RWPE1 (cell line): ENCODE results near the gene CHERP.
A peak's percentile ranks its signal among the peaks of the same experiment; 100 is the strongest.

Source experiments
- CTCF ChIA-PET: fragments of 350-600 bp; sonication (Branson Sonifier 250); formaldehyde crosslinking; extraction: SDS; loops from one replicate; lab custom pipeline; 2021; lab: Yijun Ruan, JAX
- POLR2A ChIA-PET: fragments of 400-600 bp; formaldehyde crosslinking; extraction: SDS; loops from one replicate; lab custom pipeline; 2020; ENCODE audit warnings: antibody characterized with exemption; ENCODE audit not compliant: low non-redundant PET; lab: Yijun Ruan, JAX
- DNase-seq: peaks from one replicate; pipeline ENCODE4 v3.0.0; 2012; ENCODE audit warnings: low spot score
- H3K27ac ChIP-seq: fragments of 450-650 bp; 2 replicates; pipeline ENCODE4 v1.5.1; 2017
- TF ChIP-seq, protein P1 (sequence below): fragments of 450-650 bp; conservative IDR thresholded peaks from 2 replicates; pipeline ENCODE4 v1.5.1; 2017; ENCODE audit warnings: low read depth, mild to moderate bottlenecking

Gene CHERP

DNA sequence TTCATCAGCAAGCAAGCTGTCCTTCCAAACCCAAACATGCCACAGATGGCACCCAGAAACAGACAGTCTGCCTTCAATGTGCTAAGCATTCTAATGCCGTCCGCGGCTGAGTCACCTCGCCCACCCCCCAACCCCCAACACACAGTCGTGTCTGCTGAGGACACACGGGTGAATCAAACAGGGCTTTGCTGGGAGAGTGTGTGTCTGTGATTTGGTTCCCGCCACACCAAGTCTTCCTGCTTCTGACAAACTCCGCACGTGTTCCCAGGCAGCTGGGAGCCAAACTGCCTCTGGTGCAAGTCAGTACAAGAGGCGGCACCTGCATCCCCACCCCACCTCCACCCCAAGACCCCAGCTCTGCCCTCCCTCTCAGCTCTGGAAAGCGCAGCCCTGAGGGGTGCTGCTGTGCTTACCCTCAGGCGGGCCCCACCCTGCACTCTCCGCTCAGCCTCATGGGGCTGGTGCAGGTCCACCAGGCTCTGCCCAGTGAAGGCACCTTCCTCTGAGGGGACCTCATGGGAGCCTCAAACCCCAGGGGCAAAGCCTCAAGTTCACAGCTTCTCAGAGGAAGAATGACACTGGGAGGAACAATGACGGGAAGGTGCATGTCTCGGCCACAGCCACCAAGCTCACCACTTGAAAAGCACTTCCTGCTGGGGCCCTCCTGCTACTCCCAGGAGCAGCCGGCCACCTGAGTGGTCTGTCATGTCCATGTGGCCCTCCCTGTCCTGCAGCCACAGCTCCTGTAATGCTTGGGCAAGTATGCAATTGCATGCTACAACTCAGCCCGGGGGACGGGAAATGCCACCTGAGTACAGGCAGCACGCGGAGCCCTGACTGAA, 45.0 kb upstream of the CHERP start:
- TF ChIP-seq, protein P1, sequence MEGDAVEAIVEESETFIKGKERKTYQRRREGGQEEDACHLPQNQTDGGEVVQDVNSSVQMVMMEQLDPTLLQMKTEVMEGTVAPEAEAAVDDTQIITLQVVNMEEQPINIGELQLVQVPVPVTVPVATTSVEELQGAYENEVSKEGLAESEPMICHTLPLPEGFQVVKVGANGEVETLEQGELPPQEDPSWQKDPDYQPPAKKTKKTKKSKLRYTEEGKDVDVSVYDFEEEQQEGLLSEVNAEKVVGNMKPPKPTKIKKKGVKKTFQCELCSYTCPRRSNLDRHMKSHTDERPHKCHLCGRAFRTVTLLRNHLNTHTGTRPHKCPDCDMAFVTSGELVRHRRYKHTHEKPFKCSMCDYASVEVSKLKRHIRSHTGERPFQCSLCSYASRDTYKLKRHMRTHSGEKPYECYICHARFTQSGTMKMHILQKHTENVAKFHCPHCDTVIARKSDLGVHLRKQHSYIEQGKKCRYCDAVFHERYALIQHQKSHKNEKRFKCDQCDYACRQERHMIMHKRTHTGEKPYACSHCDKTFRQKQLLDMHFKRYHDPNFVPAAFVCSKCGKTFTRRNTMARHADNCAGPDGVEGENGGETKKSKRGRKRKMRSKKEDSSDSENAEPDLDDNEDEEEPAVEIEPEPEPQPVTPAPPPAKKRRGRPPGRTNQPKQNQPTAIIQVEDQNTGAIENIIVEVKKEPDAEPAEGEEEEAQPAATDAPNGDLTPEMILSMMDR: no peak
- CTCF ChIA-PET: interaction anchor here (0.6 kb wide), 2 partner anchors 8 to 313 kb away, joined by 3 to 4 read pairs; no protein-coding TSS in a partner anchor

DNA sequence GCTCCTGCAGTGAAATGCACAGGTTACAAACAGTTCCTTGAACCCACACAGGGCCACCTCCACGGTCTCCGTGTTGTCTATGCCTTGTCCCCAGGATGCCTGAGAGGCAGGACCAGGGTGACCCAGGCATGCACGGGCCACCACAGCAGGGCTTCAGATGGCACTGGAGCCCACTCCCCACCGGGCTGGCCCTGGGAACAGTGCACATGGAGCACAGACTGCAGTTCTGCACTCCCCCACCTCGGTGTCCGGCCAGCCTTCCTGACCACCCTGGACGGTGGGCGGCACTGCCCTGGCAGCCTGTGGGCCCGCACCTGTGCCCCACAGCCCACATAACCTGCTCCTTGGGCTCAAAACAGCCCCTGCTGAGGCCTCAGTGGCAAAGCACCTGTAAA, 44.2 kb upstream of the CHERP start:
- peak overlapping the region; percentile 78 for H3K27ac ChIP-seq
- DNase-seq: no peak
- ChIA-PET POLR2A (no interaction called here), CTCF (no interaction called here)
- TF ChIP-seq, protein P1: no peak

More for the DNA sequence above, 45.0 kb upstream of the CHERP start:
- no peak for DNase-seq
- peak overlapping the region; percentile 78 for H3K27ac ChIP-seq
- POLR2A ChIA-PET: no interaction called here

DNA sequence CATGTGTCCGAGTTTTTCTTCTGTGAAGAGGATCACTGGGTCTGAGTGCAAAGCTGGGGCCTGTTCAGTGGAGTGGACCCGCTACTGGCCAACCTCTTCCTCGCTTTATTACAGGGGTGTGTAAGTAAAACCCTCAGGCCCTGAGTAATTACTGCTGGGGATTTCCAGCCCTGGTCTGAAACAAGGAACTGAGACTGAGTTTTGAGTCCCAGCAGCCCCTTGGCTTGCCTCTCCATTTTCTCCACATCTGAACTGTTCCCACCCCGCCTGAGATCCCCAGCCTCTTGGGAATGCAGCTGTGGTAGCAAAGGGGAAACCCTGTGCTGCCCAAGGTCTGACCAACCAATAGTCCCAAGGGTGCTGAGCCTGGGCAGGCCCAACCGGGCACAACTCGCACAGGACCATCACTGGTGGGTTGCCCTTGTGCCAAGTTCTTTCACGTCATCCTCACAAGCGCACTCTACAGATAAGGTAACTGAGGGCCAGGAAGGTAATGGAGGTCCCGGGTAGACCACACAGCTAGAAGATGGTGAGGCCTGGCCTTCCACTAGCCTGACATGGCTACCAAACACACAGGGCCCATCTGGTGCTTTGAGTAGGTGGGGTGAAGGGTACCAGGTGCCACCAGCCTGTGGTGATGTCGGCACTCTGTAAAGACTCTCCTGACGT, 43.7 kb upstream of the CHERP start:
- TF ChIP-seq, protein P1: no peak
- ChIA-PET POLR2A (no interaction called here), CTCF (no interaction called here)
- DNase-seq: no peak
- H3K27ac ChIP-seq: peak overlapping the region; percentile 78

- H3K27ac ChIP-seq: peak overlapping the region; percentile 78
- POLR2A ChIA-PET: no interaction called here
- DNase-seq: no peak
- CTCF ChIA-PET: no interaction called here
- TF ChIP-seq, protein P1: no peak
Measured at GRCh38 chr19:16585094-16585801, 43.0 kb upstream of the CHERP start.

DNA sequence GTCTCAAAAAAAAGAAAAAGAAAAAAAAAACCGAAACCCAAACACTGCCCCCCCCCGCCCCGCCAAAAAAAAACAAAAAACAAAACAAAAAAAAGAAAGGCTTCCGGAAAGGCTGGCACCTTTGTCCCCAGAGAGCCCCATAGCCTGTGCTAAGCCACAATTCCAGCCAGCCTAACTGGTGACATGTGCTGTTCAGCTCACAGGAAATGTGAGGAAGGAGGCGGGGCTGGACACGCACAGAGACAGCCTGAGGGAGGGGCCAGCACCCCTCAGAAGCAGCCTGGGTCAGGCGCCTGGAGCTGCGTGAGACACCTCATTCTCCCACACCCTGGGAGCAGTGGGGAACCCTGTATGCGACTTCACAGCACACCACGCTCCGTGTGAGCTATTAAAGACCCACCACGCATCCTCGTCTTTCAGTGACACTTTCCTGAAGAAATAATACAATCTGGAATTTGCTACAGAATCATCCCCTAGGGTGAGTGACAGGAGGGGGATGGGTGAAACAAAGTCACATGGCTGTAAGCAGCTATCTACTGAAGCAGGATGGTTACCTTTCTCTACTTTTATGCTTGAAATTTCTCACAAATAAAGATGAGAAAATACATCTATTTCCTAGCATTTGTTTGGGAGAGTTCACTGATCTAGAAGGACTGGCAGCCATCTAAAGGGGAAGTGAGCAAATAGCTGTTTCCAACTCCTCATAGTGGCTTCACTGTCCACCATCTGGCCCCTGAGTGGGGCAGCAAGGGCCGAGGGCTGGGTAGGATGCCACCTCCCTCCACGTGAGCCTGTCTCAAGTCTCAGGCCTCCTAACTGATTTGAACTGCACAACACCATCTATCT, 42.2 kb upstream of the CHERP start:
- POLR2A ChIA-PET: no interaction called here
- CTCF ChIA-PET: interaction anchor here (0.6 kb wide), 1 partner anchor 238 kb away, joined by 7 read pairs; no protein-coding TSS in a partner anchor
- TF ChIP-seq, protein P1: no peak

More for the DNA sequence above, 42.2 kb upstream of the CHERP start:
- H3K27ac ChIP-seq: peak overlapping the region; percentile 78
- peak; percentile 92 for DNase-seq
